DOHH2 (cell line): Measurements from ENCODE around the gene NGLY1.

ENCODE experiments used
- H3F3A ChIP-seq: fragments of 200-600 bp; sonication (generic), shearing (Covaris generic); 2 replicates; pipeline ENCODE4 v1.6.0; 2016; ENCODE audit warnings: antibody characterized with exemption, mild to moderate bottlenecking; ENCODE audit not compliant: control insufficient read depth, insufficient read depth
- H3K27ac ChIP-seq: fragments of 200-600 bp; sonication (generic); 2 replicates; pipeline ENCODE4 v1.5.1; 2014; ENCODE audit warnings: low read depth, mild to moderate bottlenecking, low read length, moderate library complexity
- H3K27me3 ChIP-seq: fragments of 200-600 bp; sonication (generic); 2 replicates; pipeline ENCODE4 v1.6.1; 2014; ENCODE audit warnings: mild to moderate bottlenecking, low read length, mixed read lengths; ENCODE audit not compliant: control insufficient read depth
- H3K36me3 ChIP-seq: fragments of 200-600 bp; sonication (generic); 2 replicates; pipeline ENCODE4 v1.6.1; 2014; ENCODE audit warnings: mild to moderate bottlenecking, low read length, moderate library complexity, mixed read lengths; ENCODE audit not compliant: control insufficient read depth
- H3K4me1 ChIP-seq: fragments of 200-600 bp; sonication (generic); 2 replicates; pipeline ENCODE4 v1.6.1; 2014; ENCODE audit warnings: mild to moderate bottlenecking, low read length, mixed read lengths; ENCODE audit not compliant: control insufficient read depth
- H3K4me2 ChIP-seq: fragments of 200-600 bp; sonication (generic); 2 replicates; pipeline ENCODE4 v1.6.0; 2014; ENCODE audit warnings: mild to moderate bottlenecking, low read length, moderate library complexity
- H3K4me3 ChIP-seq: fragments of 200-600 bp; sonication (generic); 2 replicates; pipeline ENCODE4 v1.5.1; 2014; ENCODE audit warnings: mild to moderate bottlenecking, low read length, mixed read lengths
- H3K79me2 ChIP-seq: fragments of 200-600 bp; sonication (generic); 2 replicates; pipeline ENCODE4 v1.6.1; 2014; ENCODE audit warnings: mild to moderate bottlenecking, low read length, mixed read lengths; ENCODE audit not compliant: control insufficient read depth
- H3K9me2 ChIP-seq: fragments of 200-600 bp; sonication (generic); replicated peaks from 2 replicates; pipeline ENCODE4 v1.6.1; 2014; ENCODE audit warnings: mild to moderate bottlenecking, low read length, mixed read lengths; ENCODE audit not compliant: control insufficient read depth
- H3K9me3 ChIP-seq: fragments of 200-600 bp; sonication (generic); 2 replicates; pipeline ENCODE4 v1.6.1; 2014; ENCODE audit warnings: antibody characterized with exemption, low read length, mixed read lengths; ENCODE audit not compliant: control insufficient read depth, insufficient read depth
- H4K20me1 ChIP-seq: fragments of 200-600 bp; sonication (generic); 2 replicates; pipeline ENCODE4 v1.6.0; 2014; ENCODE audit warnings: low read depth, mild to moderate bottlenecking, antibody characterized with exemption, low read length, moderate library complexity; ENCODE audit not compliant: control insufficient read depth, insufficient read depth
- CTCF ChIP-seq: fragments of 200-600 bp; sonication (generic); IDR thresholded peaks from one replicate; pipeline ENCODE4 v1.5.1; 2014; ENCODE audit warnings: antibody characterized with exemption, mild to moderate bottlenecking, low read depth, low read length; ENCODE audit not compliant: poor library complexity, severe bottlenecking
- EZH2phosphoT487 ChIP-seq: fragments of 200-600 bp; sonication (generic); IDR thresholded peaks from 2 replicates; pipeline ENCODE4 v1.6.1; 2017; ENCODE audit warnings: borderline replicate concordance, mild to moderate bottlenecking, antibody characterized with exemption, low read length, moderate library complexity, mixed read lengths

Gene NGLY1

DNA sequence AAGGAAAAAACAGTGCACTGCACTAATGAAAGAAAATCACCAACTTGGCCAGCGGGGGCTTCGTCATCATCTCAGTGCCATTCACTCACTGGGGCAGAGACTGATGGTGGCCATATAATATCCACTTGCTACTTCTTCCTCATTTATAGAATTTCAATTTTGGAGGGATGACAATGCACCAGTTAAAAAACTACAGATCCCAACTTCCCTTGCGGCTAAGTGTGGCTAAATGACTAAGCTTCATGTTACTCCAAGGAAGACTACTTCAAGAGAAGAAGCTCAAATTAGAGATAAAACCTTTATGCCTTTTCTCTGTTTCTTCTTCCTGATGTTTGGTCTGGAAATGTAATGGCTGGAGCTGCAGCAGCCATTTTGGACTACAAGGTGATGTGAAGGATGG lies 38.8 kb downstream of the NGLY1 start:
- peaks cover 5% of the 10 kb centered on the region; the same call in 1 of the 2 replicates for H3K79me2 ChIP-seq
- TF ChIP-seq EZH2phosphoT487 = no peak
- TF ChIP-seq CTCF = no peak
- peaks cover 84% of the 10 kb centered on the region for H3K36me3 ChIP-seq
- no peaks in the 10 kb centered on the region for H3F3A ChIP-seq
- no peaks in the 10 kb centered on the region for H3K9me2 ChIP-seq
- H3K4me1 ChIP-seq = no peaks in the 10 kb centered on the region
- H3K27me3 ChIP-seq = no peaks in the 10 kb centered on the region
- H3K4me2 ChIP-seq = no peak overlapping the region
- no peak overlapping the region for H3K27ac ChIP-seq
- H3K9me3 ChIP-seq = no peaks in the 10 kb centered on the region
- H4K20me1 ChIP-seq = no peaks in the 10 kb centered on the region
- H3K4me3 ChIP-seq = no peak overlapping the region

- H3K27ac ChIP-seq = no peak overlapping the region
- H3K36me3 ChIP-seq = peaks cover 82% of the 10 kb centered on the region
- H3K27me3 ChIP-seq = no peaks in the 10 kb centered on the region
- H3K9me2 ChIP-seq = no peaks in the 10 kb centered on the region
- no peak overlapping the region for H3K4me3 ChIP-seq
- no peaks in the 10 kb centered on the region for H3K4me1 ChIP-seq
- no peaks in the 10 kb centered on the region for H3K79me2 ChIP-seq
- no peaks in the 10 kb centered on the region for H3F3A ChIP-seq
- H4K20me1 ChIP-seq = no peaks in the 10 kb centered on the region
- no peaks in the 10 kb centered on the region for H3K9me3 ChIP-seq
- H3K4me2 ChIP-seq = no peak overlapping the region
- no peak for TF ChIP-seq CTCF
- no peak for TF ChIP-seq EZH2phosphoT487
These were observed 55.1 kb downstream of the NGLY1 start for GRCh38 chr3:25728101-25728500.

DNA sequence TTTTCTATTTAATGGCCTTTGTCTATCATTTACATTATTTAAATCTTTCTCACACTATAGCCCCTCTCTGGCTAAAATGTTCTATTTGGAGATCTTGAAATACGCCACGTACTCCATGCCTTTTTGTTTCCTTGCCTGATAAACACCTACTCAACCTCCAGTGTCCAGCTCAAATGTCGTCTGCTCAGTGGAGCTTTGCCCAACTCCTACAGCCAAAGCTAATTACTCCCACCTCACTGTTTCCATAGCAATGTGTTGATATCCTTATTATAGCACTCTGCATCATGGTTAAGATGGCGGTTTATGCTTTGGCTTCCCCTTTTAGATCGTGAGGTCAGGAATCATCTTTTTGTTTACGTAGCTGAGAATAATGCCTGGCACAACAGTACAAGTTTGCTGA lies 55.9 kb downstream of the NGLY1 start:
- Histone ChIP-seq H3K79me2 (no peaks in the 10 kb centered on the region), H3K27ac (no peak overlapping the region), H3K4me1 (no peaks in the 10 kb centered on the region), H3K9me3 (no peaks in the 10 kb centered on the region), H3K4me3 (no peak overlapping the region), H4K20me1 (no peaks in the 10 kb centered on the region), H3K36me3 (peaks cover 82% of the 10 kb centered on the region), H3K9me2 (no peaks in the 10 kb centered on the region), H3F3A (no peaks in the 10 kb centered on the region), H3K27me3 (no peaks in the 10 kb centered on the region), H3K4me2 (no peak overlapping the region)
- TF ChIP-seq CTCF = no peak
- no peak for TF ChIP-seq EZH2phosphoT487

- H3K4me3 ChIP-seq = no peak overlapping the region
- no peaks in the 10 kb centered on the region for H4K20me1 ChIP-seq
- H3K4me2 ChIP-seq = no peak overlapping the region
- no peaks in the 10 kb centered on the region for H3K9me3 ChIP-seq
- H3K36me3 ChIP-seq = peaks cover 68% of the 10 kb centered on the region
- no peaks in the 10 kb centered on the region for H3K4me1 ChIP-seq
- TF ChIP-seq EZH2phosphoT487 (no peak), CTCF (no peak)
- no peaks in the 10 kb centered on the region for H3K27me3 ChIP-seq
- H3K79me2 ChIP-seq = no peaks in the 10 kb centered on the region
- H3K9me2 ChIP-seq = no peaks in the 10 kb centered on the region
- no peaks in the 10 kb centered on the region for H3F3A ChIP-seq
- H3K27ac ChIP-seq = no peak overlapping the region
These were observed 57.4 kb downstream of the NGLY1 start for GRCh38 chr3:25725810-25726209.
